NCI-H69 (cell line): ENCODE measurements around the gene RSPH1.

ENCODE experiments used
- DNase-seq: peaks from one replicate; lab custom pipeline; 2025; lab: John Stamatoyannopoulos, UW

RSPH1 gene

DNA sequence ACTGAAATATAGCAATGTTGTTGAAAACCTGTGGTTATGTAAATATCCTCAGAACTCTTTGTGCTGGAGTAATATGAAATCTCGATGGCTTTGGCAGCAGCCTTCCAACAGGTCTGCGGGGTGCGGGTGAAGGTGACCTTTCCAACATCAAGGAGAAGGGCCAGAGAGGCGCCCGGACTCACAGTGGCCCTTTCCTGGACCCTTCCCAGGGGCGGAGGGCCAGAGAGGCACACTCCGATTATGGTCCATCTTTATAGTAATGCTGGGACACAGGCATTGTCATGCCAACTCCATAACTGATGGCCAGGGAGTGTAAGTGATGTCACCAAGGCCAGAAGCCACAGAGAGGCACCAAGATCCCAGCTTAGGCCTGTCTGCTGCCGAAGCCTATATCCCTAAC lies 35.7 kb upstream of the RSPH1 start:
- no peak for DNase-seq

DNA sequence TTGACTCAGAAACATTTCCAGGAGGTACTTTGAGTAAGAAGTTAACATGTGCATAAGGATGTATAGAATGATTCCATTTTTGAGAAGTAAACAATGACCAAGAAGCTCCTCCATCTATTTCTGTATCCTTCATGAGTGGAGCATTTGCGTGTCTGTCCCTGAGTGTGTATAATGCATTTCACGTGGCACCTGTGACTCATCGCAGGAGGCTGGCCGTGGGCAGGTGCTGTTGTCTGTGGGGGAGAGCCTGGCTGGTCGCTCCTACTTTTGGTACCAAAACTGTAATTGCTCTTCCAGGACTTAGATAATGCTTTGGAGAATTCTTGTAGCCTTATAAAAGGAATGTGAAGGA lies 34.1 kb upstream of the RSPH1 start:
- DNase-seq, result no peak

DNA sequence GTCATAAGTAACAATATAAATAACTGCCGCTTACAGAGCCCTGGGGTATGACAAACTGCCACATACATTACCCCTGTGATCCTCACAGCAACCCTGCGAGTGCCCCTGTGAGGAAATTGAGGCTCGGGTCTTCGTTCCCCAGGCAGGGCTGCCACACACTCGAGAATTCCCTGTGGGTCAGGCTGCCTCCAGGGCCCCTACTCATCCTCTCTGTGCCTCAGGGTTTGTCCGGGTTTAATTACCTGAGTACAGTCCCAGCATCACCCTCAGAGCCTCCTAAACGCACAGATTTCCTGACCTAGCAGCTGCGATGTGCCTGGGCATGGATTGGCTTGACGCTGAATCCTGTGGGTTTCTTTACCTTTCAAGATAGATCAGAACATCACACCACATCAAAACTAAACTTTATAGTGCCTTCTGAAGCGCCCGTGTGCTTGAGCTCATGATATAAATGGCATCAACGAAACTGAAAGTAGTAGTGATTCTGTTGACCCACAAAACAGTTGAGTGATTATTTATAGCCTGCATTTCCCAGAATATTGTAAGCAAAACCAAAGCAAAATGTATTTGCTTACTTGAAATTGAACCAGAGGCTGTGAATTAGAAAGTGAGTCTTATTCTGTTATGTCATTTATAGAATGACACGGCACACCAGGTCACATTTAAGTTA lies 31.6 kb upstream of the RSPH1 start:
- peak; percentile 20 for DNase-seq

DNA sequence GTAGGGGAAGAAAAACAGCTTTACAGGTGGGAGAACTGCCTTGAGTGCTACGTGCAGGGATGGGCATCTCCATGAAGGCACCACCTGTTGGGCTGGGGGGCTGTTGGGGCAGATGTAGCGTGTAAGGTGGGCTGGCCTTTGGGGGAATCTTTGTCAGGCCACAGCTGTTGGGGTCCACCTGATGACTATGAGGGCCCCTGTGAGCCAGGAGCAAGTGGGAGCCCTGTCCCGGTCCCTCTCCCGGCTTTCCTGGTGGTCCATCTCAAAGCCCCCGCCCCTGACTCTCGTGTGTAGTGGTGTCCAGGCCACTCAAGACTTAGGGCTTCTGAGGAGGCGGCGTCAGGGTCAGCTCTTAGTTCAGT lies 31.1 kb upstream of the RSPH1 start:
- no peak for DNase-seq

DNA sequence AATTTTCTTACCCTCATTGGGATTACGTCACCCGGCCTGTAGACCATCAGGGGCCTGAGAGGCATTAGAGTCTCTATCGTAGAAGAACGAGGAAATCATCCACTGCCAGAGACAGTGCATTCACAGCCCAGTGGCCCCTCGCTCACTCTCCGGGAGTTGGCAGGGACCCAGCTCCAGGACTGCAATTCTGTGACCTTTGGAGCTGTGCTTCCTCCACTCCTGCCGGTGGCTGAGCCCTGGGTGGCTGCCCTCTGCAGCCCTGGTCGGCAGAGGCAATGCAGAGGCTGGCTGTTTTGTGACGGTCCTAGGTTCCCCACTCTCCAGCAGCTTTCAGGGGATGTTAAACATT lies 30.3 kb upstream of the RSPH1 start:
- DNase-seq, result peak; percentile 87

DNA sequence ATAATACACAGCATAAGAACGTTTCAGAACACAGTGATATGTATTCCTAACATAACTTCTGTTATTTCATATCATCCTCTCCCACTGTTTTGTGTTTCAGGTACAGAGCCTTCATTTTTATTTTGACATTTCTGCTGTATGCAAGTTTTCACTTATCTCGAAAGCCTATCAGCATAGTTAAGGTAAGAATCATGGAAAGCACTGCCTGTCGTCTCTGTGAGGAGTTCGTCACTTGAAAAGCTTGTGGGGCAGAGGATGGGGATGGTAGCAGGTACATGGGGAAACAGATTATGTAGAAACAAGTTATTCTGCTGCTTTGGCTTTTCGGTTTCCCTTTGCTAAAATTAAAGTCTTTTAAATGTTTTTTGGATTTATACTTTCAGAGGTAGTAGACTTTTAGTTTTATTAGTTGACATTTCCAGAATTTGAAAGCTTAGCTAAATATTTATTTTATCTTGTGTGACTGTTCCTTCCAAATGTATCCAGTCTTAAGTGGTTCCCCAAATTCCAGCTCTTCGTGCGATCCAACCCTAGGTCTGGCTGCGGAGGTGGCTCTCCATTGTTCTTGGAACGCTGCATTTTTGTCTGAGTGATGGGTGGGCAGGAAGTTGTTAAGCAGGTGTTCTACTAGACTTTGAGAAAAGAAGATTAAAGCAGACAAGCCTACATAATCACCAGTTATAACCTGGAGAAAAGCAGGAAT lies 29.8 kb upstream of the RSPH1 start:
- DNase-seq, result peak; percentile 43

DNA sequence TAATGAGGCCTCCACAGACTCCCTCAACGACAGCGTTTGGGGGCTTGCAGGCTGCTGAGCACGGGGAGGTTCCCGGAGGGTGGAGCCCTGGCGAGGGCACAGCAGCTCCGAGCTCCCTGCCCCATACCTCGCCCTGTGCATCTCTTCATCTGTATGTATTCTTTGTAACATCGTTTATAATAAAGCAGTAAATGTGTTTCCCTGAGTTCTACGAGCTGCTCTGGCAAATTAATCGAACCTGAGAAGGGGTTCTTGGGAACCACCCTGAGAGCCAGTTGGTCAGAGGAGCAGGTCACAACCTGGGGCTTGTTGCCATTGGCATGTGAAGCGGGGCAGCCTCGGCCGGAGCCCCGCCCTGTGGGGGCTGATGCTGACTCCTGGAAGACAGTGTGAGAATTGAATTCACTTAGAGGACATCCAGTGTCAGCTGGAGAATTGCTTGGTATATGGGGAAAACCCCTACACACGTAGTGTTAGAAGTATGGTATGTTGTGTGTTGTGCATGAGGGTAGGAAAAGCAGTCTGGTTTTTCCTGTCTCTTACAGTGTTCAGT lies 29.1 kb upstream of the RSPH1 start:
- peak; percentile 75 for DNase-seq

DNA sequence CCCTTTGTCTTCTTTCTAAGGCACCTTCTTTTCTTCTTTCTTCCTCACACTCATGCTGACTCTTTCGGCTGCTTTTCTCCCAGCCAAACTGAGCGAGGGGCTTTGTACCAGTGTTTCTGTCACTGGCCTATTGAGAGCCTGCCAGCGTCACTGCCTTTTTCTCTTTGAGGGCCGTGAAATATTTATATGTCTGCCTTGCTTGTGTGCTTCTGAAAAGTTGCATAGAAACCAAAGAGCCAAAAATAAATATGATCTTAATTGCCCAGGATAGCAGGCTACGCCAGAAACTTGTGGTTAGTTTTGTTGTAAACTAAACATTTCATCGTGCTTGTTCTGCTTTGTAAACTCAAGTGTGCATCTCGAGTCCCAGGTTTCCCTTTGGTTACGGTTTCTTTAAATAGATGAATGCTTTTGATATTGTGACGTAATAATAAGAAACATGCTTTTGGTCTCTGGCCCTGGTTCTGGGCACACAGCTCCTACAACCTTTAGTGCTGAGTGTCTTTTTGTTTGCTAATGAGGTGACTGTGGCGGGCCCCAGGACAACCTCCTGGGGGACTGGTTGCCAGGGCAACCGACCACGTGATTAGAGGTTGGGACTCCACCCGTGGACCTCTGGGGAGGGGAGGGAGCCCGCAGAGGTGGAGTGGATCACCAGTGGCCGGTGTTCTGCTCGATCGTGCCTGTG lies 28.5 kb upstream of the RSPH1 start:
- peak; percentile 95 for DNase-seq

DNA sequence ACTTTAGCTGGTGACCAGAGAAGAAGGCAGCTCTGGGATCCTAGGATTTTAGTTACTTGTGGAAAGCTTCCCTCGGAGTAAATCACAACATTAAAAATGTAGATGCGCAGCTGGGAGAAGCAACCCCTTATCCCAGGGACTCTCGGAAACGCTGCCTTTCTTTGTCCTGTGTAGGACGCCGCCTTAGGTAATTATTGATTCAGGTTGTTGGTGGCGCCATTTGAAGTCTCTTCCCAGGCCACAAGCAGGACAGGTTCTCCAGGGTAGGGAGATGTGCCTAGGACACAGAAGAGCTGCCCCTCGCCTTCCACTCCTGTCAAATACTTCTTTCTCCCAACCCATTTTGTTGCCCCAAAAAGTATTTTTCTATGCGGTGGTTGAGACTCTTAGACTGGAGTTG lies 27.9 kb upstream of the RSPH1 start:
- DNase-seq, result peak; percentile 62

DNA sequence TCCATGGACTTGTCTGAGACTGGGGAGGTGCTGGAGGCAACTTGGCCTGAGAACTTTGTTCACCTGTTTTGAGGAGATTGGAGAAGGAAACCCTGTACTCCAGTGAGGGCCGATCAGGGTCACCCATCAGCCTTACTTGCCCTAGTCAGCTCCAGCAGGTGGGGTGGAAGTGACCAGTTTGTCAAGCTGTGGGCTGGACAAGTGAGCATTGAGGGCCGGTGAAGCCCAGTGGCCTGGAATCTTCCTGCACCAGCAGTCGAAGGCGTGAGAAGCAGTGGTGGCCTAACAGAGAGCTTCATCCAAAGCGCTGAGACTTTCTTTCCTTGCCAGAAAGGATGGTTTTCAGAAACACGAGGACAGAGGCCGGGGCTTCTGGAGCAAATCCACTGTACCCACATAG lies 27.2 kb upstream of the RSPH1 start:
- DNase-seq, result no peak

DNA sequence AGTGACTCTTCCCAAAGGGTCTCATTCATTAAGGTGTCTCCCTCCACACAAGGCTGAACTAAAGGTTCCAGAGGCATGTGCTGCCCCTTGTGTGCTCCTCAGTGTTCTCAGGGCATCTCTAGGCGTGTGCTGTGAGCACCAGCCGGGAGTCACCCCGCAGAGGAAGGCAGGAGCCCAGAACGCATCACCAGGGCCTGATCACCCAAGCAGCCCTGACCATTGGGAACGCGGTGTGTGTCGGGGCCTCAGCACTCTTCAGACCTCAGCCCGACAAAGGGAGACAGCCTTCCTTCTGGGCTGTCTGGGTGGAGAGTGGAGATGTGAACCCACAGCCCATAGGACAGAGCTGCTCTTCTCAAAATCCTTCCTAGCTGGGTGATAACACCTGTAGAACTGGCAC lies 26.7 kb upstream of the RSPH1 start:
- DNase-seq, result no peak

DNA sequence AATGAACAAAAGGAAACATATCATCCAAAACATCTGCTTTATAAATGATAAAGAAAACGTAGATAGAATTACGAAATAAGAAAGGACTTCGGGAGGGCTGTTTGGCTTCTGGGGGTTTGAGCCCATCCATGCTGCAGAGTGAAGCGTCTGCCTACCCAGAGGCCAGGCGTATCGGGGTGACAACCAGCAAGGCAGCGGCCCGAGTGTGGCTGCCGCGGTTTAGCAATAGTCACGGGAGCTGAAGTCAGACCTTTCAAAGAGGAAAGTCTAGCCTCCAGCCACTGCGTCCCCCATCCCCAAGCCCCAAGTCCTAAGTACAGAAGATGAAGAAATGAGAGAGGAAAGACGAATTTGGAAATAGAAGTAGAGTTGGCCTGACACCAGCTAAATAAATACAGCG lies 26.2 kb upstream of the RSPH1 start:
- DNase-seq, result no peak

DNA sequence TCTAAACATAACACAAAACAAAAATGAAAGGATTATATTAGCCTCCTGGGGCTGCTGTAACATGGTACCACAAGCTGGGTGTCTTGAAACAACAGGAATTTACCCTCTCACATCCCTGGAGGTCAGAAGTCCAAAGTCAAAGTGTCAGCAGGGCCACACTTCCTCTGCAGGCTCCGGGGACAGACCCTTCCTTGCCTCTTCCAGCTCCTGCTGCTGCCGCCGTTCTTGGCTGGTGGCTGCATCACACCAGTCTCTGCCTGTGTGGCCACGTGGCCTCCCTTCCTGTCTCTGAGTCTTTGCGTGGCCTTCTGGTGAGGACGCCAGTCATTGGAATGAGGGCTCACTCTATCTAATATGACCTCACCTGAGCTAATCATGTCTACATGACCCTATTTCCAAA lies 25.8 kb upstream of the RSPH1 start:
- no peak for DNase-seq

DNA sequence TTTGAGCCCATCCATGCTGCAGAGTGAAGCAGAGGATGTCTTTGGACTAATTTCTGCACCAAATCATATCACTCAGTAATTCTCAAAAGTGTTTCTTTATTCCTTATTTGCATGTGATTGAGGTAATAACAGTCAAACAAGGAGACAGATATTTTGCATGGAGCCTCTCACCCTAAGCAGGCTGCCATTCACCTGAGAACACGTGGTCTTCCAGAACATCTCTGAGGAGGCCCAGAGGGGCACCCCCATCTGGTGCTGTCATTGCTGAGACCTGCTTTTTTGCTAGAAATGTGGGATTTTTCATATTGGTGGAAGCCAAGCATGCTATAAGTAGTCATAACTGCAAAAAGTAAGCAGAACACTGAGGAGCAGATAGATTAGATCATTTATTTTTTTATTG lies 25.4 kb upstream of the RSPH1 start:
- no peak for DNase-seq

DNA sequence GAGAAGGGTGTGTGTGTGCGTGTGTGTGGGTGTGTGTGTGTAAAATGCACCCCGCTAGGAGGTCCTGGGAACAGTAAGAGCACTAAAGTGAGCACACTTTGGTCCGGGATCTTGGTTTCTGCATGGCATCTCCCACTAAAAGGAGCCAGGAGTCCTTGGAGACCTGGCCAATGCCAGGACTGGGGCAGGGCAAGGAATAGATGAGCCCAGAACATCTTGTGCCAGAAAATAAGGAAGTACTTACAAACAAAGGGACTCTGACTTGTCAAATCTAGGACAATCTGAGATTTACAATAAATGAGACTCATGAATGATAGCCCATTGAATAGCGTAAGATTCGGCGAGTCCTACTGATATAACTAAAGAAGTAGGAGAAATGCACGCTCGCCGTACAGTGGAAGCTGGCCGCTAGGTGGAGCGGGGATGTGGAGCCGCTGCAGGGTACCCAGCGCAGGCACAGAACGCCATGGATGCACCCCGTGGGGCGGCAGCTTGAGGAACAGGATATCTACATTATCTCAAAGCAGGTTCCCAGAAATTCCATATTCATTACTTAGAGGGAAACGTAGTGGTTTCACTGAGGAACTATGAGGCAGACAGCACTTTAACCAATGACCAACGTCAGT lies 24.7 kb upstream of the RSPH1 start:
- no peak for DNase-seq

DNA sequence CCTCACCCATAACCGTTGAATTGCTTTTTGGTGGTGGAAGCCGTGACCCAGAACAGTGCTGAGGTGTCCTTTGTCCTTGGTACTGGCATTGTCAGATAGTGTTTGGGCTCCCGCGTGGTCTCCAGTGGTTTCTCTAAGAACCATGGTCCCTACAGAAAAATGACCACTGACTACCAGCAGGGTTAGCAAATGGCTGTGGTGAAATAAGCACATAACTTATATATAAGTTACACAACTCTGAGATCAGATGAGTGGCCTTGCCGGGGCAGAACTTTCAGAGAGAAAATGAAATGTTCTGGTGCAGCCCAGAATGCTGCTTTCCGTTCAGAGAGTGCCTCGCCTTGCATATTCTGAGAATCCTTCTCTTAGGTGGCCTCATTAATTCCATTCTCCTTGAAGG lies 22.6 kb upstream of the RSPH1 start:
- DNase-seq, result no peak

DNA sequence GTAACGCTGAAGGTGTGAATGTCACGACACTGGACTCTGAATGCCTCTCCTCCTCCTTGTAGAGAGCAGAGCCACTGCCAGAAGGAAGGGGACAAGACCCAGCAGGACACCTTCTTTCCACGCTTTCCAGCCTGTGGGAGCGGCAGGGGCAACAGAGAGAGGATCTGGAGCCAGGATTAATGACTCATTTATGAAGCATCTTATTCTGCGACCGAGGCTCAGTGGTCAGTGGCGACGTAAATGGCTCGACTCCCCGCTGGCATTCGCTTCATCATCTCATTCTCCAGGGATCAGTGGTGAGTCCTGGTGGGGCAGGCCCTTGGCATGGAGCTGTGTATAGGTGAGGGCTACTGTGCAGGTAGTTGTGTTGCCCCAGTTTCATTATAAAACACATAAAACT lies 22.2 kb upstream of the RSPH1 start:
- DNase-seq, result no peak

DNA sequence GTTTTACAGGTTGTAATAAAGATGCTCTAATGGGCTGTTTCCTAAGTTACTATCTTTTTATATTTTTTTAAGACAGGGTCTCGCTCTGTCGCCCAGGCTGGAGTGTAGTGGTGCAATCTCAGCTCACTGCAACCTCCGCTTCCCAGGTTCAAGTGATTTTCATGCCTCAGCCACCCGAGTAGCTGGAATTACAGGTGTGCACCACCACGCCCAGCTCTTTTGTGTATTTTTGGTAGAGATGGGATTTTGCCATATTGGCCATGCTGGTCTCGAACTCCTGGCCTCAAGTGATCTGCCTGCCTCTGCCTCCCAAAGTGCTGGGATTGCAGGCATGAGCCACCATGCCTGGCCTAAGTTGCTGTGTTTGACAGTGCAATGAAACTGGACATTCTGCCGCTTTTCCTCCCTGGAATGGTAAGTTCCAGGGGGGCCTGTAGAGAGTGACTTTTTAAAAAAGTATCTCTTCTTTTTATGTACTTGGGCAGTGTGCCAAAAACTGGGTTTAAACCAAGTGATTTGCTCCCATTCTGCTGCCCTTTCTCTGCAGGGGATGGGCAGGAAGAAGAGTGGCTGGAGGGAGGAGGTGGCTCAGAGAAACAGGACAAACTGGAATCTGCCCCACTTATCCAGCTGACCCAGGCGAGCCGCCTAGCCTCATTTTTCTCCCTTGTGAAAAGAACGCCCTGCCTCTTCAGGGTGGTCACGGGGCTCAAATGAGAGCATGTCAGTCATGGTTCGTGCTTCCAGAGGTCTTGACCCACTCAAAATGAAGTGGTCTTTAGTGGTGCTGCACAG lies 19.9 kb upstream of the RSPH1 start:
- DNase-seq, result peak; percentile 62

DNA sequence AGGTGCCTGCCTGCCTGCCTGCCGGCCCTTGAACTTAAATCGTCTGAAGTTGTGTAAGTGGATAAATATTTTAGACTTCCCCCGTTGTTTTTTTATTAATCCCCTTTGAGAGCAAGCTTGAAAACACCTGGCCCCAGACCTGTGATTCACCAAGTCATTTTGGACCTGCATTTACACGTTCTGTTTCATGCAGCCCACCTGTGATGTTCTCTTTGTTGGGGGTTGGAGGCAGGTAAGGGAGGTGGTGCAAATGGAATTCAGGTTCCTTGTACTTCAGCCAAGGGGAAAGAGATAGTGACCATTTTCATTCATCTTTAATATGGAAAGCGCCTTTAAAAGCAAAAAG lies 18.8 kb upstream of the RSPH1 start:
- peak; percentile 67 for DNase-seq

DNA sequence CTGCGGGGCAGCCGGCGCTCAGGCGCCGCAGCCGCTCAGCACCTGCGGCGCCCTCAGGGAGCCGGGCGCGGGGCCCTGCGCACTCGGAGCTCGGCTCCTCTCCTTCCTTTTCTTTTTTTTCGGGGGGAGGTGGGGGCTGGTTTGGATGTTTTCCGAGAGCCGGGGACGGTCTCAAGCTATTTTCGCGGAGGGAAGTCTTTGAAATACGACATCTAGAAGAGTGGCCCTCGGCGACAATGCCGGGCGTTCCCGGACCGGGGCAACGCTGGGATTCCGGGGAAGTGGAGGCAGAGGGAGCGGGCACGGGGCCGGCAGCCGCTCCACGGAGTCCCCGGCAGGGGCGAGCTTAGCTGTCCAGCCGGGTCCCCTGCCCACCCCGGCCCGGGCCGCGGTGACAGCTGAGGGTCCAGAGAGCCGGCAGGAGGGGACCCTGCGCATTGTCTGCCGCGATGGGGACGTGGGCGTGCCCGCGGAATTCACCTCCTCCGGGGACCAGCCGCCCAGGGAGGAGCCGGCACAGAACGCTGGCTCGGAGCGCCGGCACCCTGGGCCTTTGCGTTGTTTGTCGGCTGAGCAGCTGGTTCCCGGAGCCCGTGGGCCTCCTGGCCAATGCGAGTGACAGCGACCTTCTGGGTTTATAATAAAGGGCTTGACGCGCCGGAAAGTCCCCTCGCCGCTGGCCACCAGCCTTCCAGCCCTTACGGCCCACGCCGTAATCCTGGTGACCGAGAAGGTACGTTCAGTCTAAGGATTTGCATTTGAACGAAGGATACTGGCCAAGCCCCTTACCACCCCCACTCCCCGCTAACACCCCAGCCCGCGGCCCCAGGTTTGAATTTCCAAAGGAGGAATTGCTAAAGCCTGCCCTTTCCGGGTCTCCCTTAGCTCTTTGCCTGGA lies 18.2 kb upstream of the RSPH1 start:
- peak; percentile 67 for DNase-seq
